Measurements from ENCODE around the gene ZNF487.
A peak's percentile ranks its signal among the peaks of the same experiment; 100 is the strongest.
"Not testable (repeated sequence)": the region's sequence is repeated elsewhere in the genome, so short reads cannot be mapped to it uniquely, and the experiment has no call there.

Gene ZNF487

DNA sequence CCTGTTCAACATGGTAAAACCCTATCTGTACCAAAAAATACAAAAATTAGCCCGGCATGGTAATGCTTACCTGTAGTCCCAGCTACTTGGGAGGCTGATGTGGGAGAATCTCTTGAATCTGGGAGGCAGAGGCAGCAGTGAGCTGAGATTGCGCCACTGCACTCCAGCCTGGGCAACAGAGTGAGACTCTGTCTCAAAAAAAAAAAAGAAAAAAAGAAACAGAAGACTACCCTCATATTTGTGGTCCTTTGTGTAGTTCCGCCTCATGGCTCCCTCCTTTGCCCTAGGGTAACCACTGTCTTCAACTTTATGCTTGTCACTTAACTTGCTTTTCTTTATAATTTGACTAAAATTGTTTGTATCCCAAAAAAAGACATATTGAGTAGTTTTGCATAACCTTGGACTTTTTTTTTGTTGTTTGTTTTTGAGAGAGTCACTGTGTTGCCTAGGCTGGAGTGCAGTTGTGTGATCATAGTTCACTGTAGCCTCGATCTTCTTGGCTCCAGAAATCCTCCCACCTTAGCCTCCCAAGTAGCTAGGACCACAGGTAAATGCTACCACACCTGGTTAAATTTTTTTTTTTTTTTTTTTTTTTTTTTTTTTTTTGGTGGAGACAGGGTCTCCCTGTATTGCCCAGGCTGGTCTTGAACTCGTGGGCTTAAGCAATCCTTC, 3.7 kb downstream of the ZNF487 start:
- DNase-seq = no peak

DNA sequence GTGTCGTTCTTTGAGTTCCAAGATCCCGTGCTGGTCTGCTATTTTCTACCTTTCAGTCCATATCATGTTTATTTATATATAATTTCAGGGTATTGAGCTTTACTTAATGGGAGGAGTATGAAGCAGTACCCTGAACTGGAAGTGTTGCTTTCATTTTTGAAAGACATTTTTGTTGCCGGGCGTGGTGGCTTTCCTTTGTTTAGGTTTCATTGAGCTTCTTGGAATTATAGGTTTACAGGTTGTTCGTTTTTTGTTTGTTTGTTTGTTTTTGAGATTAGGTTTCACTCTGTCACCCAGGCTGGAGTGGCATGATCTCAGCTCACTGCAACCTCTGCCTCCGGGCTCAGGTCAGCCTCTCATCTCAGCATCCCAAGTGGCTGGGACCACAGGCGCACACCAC, 7.4 kb downstream of the ZNF487 start:
- no peak for DNase-seq

DNA sequence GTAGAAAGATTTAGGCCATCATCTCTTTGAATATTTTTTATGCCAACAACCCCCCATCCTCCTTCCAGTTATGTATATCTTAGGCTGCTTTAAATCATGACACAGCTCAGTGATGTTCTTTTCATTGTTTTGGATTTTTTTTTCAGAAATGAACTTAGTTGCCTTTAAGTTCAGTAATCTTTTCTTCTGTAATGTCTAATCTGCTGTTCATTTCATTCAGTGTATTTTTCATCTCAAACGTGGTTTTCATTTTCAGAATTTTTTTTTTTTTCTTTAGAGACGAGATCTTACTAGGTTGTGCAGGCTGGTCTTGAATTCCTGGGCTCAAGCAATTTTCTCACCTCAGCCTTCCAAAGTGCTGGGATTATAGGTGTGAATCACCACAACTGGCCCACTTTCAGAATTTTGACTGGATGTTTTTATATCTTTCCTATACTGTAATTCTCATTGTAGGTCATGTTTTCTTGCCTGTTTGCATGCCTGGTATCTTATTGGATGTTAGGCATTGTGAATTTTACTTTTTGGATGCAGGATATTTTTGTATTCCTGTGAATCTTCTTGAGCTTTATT, 8.1 kb downstream of the ZNF487 start:
- no peak for DNase-seq

- not testable (repeated sequence) for DNase-seq
These were observed 9.5 kb downstream of the ZNF487 start for GRCh38 chr10:43446219-43447017.

GRCh38 chr10:43448742-43449141, 11.8 kb downstream of the ZNF487 start:
- no peak for DNase-seq

- no peak for DNase-seq
These were observed 15.5 kb downstream of the ZNF487 start for GRCh38 chr10:43452356-43452914.

DNA sequence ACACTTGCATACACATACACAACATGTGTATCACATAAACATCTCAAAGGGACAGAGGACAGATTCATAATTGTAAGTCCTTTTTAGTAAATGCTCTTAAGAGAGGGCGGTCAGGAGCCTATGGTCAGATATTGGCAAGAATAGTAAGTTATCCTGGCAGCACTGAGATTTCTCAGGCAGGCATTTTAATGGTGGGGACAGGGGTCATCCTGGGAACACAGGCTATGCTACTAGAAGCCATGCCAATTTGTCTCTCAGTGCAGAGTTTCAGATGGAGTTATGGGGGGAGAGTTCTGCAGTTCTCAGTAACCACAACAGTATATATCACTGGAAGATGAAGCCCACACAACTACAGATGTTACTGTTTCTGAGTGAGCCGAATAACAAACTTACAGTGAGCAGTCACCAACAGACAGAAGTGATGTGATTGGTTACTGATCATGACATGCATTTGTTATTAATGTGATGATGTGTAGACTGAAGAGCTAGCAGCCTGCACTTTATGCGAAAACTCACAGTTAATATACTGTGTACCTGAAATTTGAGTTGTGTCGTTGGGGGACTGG, 16.4 kb downstream of the ZNF487 start:
- DNase-seq = no peak

DNA sequence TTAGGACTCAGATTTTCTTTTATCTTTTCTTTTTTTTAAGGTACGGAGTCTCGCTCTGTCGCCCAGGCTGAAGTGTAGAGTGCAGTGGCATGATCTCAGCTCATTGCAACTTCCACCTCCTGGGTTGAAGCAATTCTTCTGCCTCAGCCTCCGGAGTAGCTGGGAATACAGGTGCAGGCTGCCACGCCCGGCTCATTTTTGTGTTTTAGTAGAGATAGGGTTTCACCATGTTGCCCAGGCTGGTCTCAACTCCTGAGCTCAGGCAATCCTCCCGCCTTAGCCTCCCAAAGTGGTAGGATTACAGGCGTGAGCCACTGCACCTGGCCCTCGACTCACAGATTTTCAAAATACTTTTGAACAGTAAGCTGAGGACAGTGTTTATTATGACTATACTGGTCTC, 17.1 kb downstream of the ZNF487 start:
- not testable (repeated sequence) for DNase-seq

DNA sequence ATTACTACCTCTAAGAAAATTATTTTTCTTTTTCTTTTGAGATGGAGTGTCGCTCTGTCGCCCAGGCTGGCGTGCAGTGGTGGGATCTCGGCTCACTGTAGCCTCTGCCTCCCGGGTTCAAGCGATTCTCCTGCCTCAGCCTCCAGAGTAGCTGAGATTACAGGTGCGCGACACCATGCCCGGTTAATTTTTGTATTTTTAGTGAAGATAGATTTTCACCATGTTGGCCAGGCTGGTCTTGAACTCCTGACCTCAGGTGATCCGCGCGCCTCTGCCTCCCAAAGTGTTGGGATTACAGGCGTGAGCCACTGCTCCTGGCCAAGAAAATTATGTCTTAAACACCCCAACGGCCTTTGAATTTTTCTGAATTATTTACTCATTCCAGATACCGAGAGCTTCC, 19.6 kb downstream of the ZNF487 start:
- not testable (repeated sequence) for DNase-seq

DNA sequence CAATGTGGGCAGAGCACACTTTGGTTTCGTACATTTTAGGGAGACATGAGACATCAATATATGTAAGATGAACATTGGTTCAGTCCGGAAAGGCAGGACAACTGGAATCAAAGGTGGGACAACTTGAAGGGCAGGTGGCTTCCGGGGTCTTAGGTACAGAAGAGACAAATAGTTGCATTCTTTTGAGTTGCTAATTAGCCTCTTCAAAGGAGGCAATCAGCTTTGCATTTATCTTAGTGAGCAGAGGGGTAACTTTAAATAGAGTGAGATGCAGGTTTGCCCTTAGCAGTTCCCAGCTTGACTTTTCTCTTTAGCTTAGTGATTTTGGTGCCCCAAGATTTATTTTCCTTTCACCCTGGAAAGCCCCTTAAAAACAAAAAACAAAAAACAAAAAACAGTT, 21.3 kb downstream of the ZNF487 start:
- DNase-seq = no peak

DNA sequence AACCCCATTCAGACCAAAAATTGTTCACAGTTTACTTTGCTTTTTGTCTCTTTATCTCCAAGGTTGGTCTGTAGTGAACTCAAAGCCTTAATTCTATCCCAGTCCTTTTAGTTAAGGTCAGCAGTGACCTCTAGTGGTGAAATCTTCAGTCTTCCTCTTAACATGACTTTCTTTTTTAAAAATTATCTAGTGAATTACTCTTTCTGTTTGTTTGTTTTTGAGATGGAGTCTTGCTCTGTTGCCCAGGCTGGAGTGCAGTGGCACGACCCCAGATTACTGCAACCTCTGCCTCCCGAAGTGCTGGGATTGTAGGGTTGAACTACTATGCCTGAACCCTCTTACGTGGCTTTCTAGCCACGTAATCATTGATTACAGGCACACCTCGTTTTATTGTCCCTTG, 25.0 kb downstream of the ZNF487 start:
- peak; percentile 72 for DNase-seq

DNA sequence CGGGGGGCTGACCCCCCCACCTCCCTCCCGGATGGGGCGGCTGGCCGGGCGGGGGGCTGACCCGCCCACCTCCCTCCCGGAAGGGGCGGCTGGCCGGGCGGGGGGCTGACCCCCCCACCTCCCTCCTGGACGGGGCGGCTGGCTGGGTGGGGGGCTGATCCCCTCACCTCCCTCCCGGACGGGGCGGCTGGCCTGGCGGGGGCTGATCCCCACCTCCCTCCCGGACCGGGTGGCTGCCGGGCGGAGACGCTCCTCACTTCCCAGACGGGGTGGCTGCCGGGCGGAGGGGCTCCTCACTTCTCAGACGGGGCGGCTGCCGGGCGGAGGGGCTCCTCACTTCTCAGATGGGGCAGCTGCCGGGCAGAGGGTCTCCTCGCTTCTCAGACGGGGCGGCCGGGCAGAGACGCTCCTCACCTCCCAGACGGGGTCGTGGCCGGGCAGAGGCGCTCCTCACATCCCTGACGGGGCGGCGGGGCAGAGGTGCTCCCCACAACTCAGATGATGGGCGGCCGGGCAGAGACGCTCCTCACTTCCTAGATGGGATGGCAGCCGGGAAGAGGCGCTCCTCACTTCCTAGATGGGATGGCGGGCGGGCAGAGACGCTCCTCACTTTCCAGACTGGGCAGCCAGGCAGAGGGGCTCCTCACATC, 28.3 kb downstream of the ZNF487 start:
- not testable (repeated sequence) for DNase-seq

DNA sequence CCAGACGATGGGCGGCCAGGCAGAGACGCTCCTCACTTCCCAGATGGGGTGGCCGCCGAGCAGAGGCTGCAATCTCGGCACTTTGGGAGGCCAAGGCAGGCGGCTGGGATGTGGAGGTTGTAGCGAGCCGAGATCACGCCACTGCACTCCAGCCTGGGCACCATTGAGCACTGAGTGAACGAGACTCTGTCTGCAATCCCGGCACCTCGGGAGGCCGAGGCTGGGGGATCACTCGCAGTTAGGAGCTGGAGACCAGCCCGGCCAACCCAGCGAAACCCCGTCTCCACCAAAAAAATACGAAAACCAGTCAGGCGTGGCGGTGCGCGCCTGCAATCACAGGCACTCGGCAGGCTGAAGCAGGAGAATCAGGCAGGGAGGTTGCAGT, 28.8 kb downstream of the ZNF487 start:
- not testable (repeated sequence) for DNase-seq

DNA sequence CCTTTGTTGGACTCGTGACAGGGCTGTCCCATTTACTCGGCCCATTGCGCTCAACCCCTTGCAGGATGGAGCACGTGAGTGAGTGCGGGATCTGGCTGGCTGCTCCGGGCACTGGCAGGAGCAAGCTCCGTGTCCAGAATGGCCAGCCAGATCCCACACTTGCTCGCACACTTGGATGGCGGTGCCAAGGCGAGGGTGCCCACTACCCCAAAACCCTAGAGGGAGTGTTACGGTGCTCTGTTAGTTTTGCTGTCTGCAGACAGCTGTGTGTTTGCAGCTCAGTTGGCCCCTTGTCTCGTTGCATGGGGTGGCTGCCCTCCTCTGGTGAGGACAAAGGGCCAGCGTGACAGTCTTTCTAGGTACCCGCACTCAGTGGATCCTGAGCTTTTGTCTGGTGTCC, 34.2 kb downstream of the ZNF487 start:
- no peak for DNase-seq

- no peak for DNase-seq
These were observed 35.2 kb downstream of the ZNF487 start for GRCh38 chr10:43471935-43472720.

DNA sequence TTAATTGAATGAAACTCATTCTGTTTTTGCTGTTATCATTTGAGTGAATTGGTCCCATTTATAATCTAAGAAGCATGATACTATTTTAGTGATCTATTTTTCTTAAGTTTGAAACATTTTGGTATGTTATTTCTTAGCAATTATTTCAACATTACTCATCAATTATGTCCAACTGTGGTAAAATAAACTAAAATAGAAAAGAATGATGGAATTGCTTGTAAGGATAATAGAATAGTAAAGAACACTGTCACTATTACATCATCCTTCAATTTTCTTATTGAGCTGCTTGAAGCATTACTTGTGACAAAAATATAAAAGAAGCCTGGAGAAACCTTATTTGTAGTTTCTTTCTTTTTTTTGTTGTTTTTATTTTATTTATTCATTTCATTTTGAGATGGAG, 42.4 kb downstream of the ZNF487 start:
- peak; percentile 78 for DNase-seq

- no peak for DNase-seq
These were observed 45.6 kb downstream of the ZNF487 start for GRCh38 chr10:43482319-43483078.

- DNase-seq = no peak
These were observed 54.9 kb downstream of the ZNF487 start for GRCh38 chr10:43491855-43492254.

- no peak for DNase-seq
These were observed 66.0 kb downstream of the ZNF487 start for GRCh38 chr10:43502931-43503330.

GRCh38 chr10:43524434-43525247, 87.7 kb downstream of the ZNF487 start:
- DNase-seq = no peak

All from fibroblast of skin of back (primary cell).